Measurements from ENCODE around the gene FBXO21.

DNA sequence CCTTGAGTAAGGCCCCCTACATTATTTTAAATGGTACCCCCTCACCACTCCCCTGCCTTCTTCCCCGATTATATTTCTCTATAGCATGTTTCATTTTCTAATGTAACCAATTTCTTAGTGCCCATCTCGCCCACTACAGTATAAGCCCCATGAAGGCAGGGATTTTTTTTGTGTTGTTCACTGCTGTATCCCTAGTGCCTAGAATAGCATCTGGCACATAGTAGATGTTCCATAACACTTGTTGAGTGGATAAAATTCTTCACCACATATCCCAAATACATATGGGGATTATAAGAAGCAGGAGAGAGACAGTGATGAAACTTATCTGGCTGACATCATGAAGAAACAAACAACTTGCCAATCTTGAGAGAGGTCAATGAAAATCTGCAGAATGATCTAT, 11.5 kb downstream of the FBXO21 start:
- TF ChIP-seq POLR2A (IDR thresholded peaks at IDR 0.05; ENCODE audit: low read length) (no peak), GATA1 (IDR thresholded peaks at IDR 0.05; ENCODE audit: low read depth, low read length) (no peak)
